ENCODE data around the gene CDH23. TPM values are rescaled to one million over a fixed set of nuclear protein-coding genes. Genes with fewer than 3 reads are reported as not detected.

The CDH23 gene
- total RNA-seq, 2 experiments from 2014 or later, result 4.7 to 4.9 TPM

DNA sequence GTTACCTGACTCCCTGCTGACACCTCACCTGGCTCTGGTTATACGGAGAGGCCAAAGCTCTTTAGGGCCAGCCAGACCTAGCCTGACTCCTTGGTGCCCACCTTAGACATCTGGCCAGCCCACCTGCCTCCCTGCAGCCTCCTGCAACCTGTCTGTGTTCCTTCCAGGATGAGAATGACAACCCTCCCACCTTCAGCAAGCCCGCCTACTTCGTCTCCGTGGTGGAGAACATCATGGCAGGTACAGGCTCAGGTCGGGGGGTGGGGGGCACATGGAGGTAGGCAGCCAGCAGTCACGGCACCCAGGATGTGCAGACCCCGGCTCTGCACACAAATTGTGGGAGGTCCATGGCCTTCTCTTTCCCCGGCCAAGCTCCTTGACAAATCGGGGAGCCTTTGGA, 290.8 kb downstream of the CDH23 start:
- ATAC-seq (no peak), DNase-seq (no peak)
- ChIA-PET POLR2A (no interaction called here), CTCF (interaction anchor here (1.6 kb wide), 1 partner anchor 9 kb away, joined by 6 read pairs; no protein-coding TSS in a partner anchor)
- peaks cover 4% of the 10 kb centered on the region for H3K36me3 Mint-ChIP-seq (ENCODE audit: low read depth)
- peaks cover 4% of the 10 kb centered on the region for H3K9me3 Mint-ChIP-seq (ENCODE audit: insufficient read depth)
- peaks cover 5% of the 10 kb centered on the region for H3K27me3 Mint-ChIP-seq (ENCODE audit: low read depth)
- H3K27ac Mint-ChIP-seq, result no peak overlapping the region
- H3K4me1 Mint-ChIP-seq (ENCODE audit: low read depth), result peaks cover 8% of the 10 kb centered on the region
- no peak overlapping the region for H3K4me3 Mint-ChIP-seq

DNA sequence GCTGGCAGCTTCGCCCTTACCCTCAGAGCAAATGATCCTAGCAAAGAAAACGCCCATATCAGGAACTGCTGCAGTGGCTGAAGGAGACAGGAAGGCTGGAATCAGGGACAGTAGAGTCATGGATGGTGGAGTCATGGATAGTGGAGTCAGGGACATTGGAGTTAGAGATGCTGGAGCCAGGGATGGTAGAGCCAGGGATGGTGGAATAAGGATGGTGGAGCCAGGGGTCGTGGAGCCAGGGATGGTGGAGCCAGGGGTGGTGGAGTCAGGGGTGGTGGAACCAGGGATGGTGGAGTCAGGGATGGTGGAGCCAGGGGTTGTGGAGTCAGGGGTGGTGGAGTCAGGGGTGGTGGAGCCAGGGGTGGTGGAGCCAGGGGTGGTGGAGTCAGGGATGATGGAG, 291.5 kb downstream of the CDH23 start:
- H3K36me3 Mint-ChIP-seq (ENCODE audit: low read depth), result peaks cover 4% of the 10 kb centered on the region
- H3K27me3 Mint-ChIP-seq (ENCODE audit: low read depth), result peaks cover 2% of the 10 kb centered on the region
- H3K4me3 Mint-ChIP-seq, result no peak overlapping the region
- ChIA-PET POLR2A (no interaction called here), CTCF (no interaction called here)
- H3K27ac Mint-ChIP-seq, result peak overlapping the region; percentile 44
- H3K4me1 Mint-ChIP-seq (ENCODE audit: low read depth), result peaks cover 8% of the 10 kb centered on the region
- DNase-seq (no peak), ATAC-seq (no peak)
- H3K9me3 Mint-ChIP-seq (ENCODE audit: insufficient read depth), result peaks cover 4% of the 10 kb centered on the region

DNA sequence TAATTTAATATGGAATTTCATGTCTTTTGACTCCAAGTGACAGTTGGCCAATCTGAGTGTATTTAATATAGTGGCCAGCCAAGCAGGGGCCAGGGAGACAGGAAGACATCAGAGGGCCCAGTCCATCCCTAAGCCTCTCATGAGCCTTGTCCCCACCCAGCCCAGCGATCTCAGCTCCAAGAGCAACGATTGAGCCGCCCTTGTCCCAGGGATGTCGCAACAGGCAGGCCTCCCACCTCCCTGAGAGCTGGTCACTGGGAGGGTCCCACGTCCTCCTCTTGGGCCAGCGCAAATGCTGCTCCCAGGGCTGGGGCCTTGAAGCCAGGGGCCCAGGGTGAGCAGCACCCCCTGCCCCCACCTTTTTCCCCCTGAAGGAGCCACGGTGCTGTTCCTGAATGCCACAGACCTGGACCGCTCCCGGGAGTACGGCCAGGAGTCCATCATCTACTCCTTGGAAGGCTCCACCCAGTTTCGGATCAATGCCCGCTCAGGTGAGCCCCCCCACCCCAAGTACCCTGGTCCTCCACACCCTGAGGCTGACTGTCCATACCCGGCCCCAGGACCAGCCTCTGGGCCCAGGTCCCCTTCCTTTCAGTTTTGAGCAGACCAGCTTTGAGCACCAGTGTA, 293.5 kb downstream of the CDH23 start:
- no peak for ATAC-seq
- no peaks in the 10 kb centered on the region for H3K27me3 Mint-ChIP-seq (ENCODE audit: low read depth)
- no peak for DNase-seq
- POLR2A ChIA-PET, result interaction anchor here (0.5 kb wide), 1 partner anchor 76 kb away, joined by 3 read pairs; no protein-coding TSS in a partner anchor
- H3K9me3 Mint-ChIP-seq (ENCODE audit: insufficient read depth), result peaks cover 4% of the 10 kb centered on the region
- H3K4me3 Mint-ChIP-seq, result no peak overlapping the region
- peaks cover 4% of the 10 kb centered on the region for H3K36me3 Mint-ChIP-seq (ENCODE audit: low read depth)
- CTCF ChIA-PET, result interaction anchor here (1.2 kb wide), 1 partner anchor 8 kb away, joined by 3 read pairs; no protein-coding TSS in a partner anchor
- H3K4me1 Mint-ChIP-seq (ENCODE audit: low read depth), result peaks cover 24% of the 10 kb centered on the region
- no peak overlapping the region for H3K27ac Mint-ChIP-seq

DNA sequence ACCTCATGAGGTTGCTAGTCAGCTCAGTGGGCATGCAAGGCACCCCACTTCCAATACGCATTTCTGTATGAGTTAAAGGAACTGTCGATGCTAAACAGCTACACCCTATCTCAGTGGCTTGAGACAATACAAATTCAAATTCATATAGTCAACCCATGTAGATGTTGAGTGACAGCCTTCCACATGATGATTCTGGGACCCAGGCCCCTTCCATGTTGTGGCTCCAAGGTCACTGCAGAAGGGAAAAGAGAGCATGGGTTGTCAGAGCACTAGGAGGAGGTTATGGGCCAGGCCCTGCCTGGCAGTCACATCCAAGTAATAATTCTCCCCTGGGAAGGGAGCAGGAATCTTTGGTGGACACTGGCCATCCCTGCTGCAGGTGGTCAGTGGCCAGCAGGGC, 294.7 kb downstream of the CDH23 start:
- peaks cover 4% of the 10 kb centered on the region for H3K9me3 Mint-ChIP-seq (ENCODE audit: insufficient read depth)
- H3K27me3 Mint-ChIP-seq (ENCODE audit: low read depth), result no peaks in the 10 kb centered on the region
- peaks cover 4% of the 10 kb centered on the region for H3K36me3 Mint-ChIP-seq (ENCODE audit: low read depth)
- H3K27ac Mint-ChIP-seq, result no peak overlapping the region
- ChIA-PET CTCF (no interaction called here), POLR2A (no interaction called here)
- ATAC-seq (no peak), DNase-seq (no peak)
- H3K4me1 Mint-ChIP-seq (ENCODE audit: low read depth), result peaks cover 31% of the 10 kb centered on the region
- no peak overlapping the region for H3K4me3 Mint-ChIP-seq

DNA sequence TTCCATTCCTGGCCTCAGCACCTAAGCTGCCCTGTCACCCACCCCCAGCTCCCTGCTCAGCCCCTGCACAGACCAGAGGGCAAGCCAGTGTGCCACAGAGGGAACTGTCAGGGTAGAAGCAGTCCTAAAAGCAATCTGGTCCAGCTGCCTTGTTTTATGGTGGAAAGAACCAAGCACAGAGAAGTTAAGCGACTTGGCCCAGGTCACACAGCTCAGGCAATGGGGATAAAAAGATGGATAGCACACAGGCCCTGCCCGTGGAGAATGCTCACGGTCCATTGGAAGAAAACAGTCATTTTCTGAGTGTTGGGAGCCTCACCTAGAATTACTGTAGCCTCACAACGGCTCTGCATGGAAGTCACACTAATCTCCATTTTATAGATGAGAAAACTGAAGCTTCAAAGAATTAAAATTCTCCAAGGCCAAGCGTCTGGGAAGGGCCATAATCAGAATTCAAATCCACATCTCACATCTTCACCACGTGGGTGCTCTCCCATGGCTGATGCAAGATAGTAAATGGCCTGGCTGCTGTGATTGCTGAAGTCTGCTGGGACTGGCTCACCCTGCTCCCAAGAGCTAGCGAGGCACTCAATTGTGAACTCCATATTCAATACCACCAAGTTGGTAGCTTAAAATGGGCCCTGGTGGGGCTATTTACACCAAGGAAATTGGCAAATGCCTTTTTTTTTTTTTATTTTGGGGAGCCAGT, 296.0 kb downstream of the CDH23 start:
- H3K36me3 Mint-ChIP-seq (ENCODE audit: low read depth), result peaks cover 4% of the 10 kb centered on the region
- peaks cover 44% of the 10 kb centered on the region for H3K4me1 Mint-ChIP-seq (ENCODE audit: low read depth)
- H3K27ac Mint-ChIP-seq, result no peak overlapping the region
- H3K9me3 Mint-ChIP-seq (ENCODE audit: insufficient read depth), result peaks cover 4% of the 10 kb centered on the region
- DNase-seq (no peak), ATAC-seq (no peak)
- ChIA-PET CTCF (interaction anchor here (0.6 to 7.2 kb wide), 6 partner anchors 14 to 356 kb away, joined by 3 to 121 read pairs (median 3); partner anchors contain the start of gene VSIR), POLR2A (interaction anchor here (0.6 kb wide), 1 partner anchor 8 kb away, joined by 6 read pairs; no protein-coding TSS in a partner anchor)
- no peak overlapping the region for H3K4me3 Mint-ChIP-seq
- no peaks in the 10 kb centered on the region for H3K27me3 Mint-ChIP-seq (ENCODE audit: low read depth)

DNA sequence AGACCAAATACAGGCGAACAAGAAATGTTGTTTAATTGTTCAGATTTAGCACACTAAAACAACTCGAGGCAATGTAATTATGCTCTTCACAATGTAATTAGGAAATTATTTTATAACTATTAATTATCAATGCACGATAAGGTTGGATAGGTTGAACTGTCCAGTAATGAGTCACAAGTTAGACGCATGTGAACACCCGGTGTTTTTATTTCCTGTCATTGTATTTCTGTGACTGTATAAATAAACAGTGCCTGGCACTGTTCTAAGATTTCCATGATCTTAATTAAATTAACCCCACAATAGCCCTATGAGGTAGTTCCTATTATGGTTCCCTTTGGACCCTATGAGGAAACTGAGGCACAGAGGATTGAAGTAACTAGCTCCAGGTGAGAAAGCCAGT, 296.7 kb downstream of the CDH23 start:
- H3K27ac Mint-ChIP-seq, result no peak overlapping the region

DNA sequence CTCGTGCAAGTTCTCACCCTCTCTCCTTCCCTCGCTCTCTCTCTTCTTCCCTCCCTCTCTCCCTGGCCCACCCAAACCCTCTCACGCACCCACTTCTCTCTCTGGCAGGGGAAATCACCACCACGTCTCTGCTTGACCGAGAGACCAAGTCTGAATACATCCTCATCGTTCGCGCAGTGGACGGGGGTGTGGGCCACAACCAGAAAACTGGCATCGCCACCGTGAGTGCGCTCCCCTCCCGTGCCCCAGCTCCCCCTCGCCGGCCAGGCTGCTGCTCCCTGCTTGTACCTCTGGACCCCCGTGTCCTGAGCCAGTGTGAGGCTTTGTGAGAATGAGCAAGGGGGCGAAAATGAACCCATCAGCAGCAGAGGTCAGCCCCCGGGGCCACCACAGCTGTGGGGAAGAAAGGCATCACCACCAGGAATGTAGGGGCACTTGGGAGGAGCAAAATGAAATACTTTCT, 297.4 kb downstream of the CDH23 start:
- no peaks in the 10 kb centered on the region for H3K9me3 Mint-ChIP-seq (ENCODE audit: insufficient read depth)
- DNase-seq (no peak), ATAC-seq (no peak)
- peak overlapping the region; percentile 82 for H3K27ac Mint-ChIP-seq
- peak overlapping the region; percentile 5 for H3K4me3 Mint-ChIP-seq
- H3K27me3 Mint-ChIP-seq (ENCODE audit: low read depth), result no peaks in the 10 kb centered on the region
- ChIA-PET CTCF (interaction anchor here (0.7 to 7.2 kb wide), 10 partner anchors 13 to 379 kb away, joined by 3 to 121 read pairs (median 4); partner anchors contain the start of gene VSIR), POLR2A (interaction anchor here (0.9 to 1.7 kb wide), 3 partner anchors 33 to 79 kb away, joined by 3 to 9 read pairs (median 4); partner anchors contain the start of gene VSIR)
- peaks cover 56% of the 10 kb centered on the region for H3K4me1 Mint-ChIP-seq (ENCODE audit: low read depth)
- H3K36me3 Mint-ChIP-seq (ENCODE audit: low read depth), result no peaks in the 10 kb centered on the region

More for the DNA sequence above, 296.7 kb downstream of the CDH23 start:
- Mint-ChIP-seq H3K9me3 (ENCODE audit: insufficient read depth) (no peaks in the 10 kb centered on the region), H3K4me1 (ENCODE audit: low read depth) (peaks cover 49% of the 10 kb centered on the region), H3K4me3 (no peak overlapping the region), H3K27me3 (ENCODE audit: low read depth) (no peaks in the 10 kb centered on the region), H3K36me3 (ENCODE audit: low read depth) (no peaks in the 10 kb centered on the region)
- ChIA-PET CTCF (interaction anchor here (0.9 to 7.2 kb wide), 4 partner anchors 14 to 355 kb away, joined by 3 to 121 read pairs (median 3); partner anchors contain the start of gene VSIR), POLR2A (interaction anchor here (0.6 to 1.7 kb wide), 3 partner anchors 9 to 80 kb away, joined by 4 to 9 read pairs (median 6); partner anchors contain the start of gene VSIR)
- DNase-seq (no peak), ATAC-seq (no peak)

DNA sequence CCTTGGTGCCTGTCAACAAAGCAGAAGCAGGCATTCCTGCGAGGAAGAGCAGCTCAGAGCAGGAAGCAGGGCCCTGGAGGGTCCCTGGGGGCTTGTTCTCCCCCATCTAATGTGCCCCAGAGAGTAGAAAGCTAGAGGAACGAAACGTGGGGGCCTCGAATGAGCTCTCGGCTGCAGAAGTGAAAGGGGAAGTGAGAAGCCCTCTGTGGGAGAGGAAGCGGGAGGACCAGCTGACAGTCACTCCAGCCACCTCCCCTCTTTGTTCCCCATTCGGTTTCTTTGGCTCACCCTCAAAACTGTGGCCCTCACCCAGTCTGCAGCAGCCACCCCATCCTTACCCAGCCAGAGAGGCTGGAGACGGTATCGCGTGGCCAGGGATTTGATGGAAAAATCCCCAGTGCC, 297.8 kb downstream of the CDH23 start:
- ChIA-PET CTCF (interaction anchor here (0.6 to 7.2 kb wide), 11 partner anchors 10 to 380 kb away, joined by 3 to 121 read pairs (median 4); partner anchors contain the start of gene VSIR), POLR2A (interaction anchor here (0.9 to 1.7 kb wide), 3 partner anchors 32 to 79 kb away, joined by 3 to 9 read pairs (median 4); partner anchors contain the start of gene VSIR)
- Mint-ChIP-seq H3K4me3 (peak overlapping the region; percentile 56), H3K27ac (peak overlapping the region; percentile 82), H3K9me3 (ENCODE audit: insufficient read depth) (no peaks in the 10 kb centered on the region), H3K36me3 (ENCODE audit: low read depth) (no peaks in the 10 kb centered on the region), H3K4me1 (ENCODE audit: low read depth) (peaks cover 61% of the 10 kb centered on the region), H3K27me3 (ENCODE audit: low read depth) (no peaks in the 10 kb centered on the region)
- ATAC-seq (peak; percentile 68), DNase-seq (peak; percentile 76)

DNA sequence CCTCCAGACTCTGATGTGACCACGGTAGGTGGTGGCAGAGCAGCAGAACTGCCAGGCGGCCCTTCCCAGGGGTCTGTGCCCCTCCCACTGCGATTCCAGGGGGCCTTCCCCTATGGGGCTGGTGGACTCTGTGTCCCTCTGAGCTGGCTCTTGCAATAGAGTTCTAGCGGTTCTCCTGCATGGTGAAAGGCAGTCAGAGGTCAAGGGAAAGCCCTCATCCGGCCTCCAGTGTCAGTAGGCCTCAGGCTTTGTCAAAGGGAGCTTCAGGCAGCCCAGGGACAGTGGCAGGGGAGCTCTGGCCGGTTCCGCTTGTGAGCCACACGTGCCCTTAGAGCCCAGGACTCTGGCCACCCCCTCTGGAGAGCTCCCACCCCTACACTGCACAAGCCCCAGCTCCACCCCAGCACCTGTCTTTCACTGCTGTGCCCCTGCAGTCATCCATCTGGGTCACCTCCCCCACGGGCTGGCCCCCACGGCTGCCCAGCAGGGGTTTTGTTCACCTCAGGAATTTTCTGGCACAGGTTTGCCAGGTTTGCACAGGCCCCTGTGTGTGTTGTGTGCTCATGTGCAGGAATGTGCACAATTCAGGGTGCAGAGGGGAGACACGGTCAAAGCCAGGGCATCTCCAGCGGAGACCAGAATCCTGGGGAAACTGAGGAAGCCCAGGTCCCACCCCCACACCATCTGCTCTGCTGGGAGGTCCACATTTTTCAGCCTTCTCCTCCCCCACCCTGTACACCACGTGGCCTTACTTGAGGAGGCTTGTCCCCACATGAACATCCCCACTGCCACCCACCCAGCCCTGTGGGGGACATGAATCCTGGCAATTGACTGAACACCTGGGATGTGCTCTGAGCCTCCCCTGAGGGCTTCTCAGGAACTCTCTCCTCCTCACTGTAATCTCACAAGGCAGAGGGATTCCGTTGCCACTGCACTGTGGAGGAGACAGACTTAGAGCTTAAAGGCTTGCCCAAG, 299.1 kb downstream of the CDH23 start:
- CTCF ChIA-PET, result interaction anchor here (0.9 to 7.2 kb wide), 34 partner anchors 9 to 381 kb away, joined by 3 to 121 read pairs (median 7); partner anchors contain the start of genes PSAP, SLC29A3 and VSIR
- ATAC-seq (no peak), DNase-seq (no peak)
- no peak overlapping the region for H3K4me3 Mint-ChIP-seq
- peak overlapping the region; percentile 82 for H3K27ac Mint-ChIP-seq
- peaks cover 62% of the 10 kb centered on the region for H3K4me1 Mint-ChIP-seq (ENCODE audit: low read depth)
- no peaks in the 10 kb centered on the region for H3K27me3 Mint-ChIP-seq (ENCODE audit: low read depth)
- POLR2A ChIA-PET, result interaction anchor here (0.7 to 0.9 kb wide), 3 partner anchors 62 to 76 kb away, joined by 3 read pairs; no protein-coding TSS in a partner anchor
- H3K36me3 Mint-ChIP-seq (ENCODE audit: low read depth), result no peaks in the 10 kb centered on the region
- H3K9me3 Mint-ChIP-seq (ENCODE audit: insufficient read depth), result no peaks in the 10 kb centered on the region

DNA sequence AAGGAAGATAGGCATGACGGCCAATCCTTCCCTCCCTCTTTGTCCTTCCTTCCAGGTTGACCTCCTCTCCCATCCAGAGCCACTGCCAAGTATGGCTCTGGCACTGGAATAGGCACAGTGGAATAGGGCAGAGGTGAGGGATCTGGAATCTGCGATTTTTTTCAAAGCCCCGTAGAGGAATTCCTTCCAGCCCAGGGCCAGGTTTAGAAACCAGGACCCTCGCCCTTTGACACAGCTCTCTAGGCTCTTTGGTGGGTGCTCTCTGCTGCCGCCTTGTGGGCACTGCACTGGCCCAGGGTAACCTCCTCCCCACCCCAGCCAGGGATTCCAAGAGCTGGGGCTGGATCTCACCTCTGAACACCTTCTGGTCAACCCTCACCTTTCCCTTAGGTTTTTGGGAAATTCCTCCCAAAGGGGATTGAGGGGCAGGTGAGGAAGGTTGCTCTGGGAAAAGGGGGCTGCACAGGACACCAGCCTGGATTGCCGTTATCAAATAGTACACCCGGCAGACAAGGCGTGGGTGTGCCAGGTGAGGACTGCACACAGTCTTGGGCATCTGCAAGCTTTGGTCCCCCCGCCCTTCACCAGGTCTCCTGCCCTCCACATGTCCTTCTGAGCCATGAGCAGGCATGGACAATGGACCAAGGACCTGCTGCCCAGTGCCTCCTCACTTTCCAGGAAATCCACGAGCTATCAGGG, 300.1 kb downstream of the CDH23 start:
- ChIA-PET CTCF (interaction anchor here (0.9 to 7.2 kb wide), 36 partner anchors 10 to 382 kb away, joined by 3 to 121 read pairs (median 6); partner anchors contain the start of genes PSAP, SLC29A3 and VSIR), POLR2A (interaction anchor here (0.7 to 0.9 kb wide), 3 partner anchors 61 to 75 kb away, joined by 3 read pairs; no protein-coding TSS in a partner anchor)
- ATAC-seq (peak; percentile 67), DNase-seq (peak; percentile 72)
- H3K9me3 Mint-ChIP-seq (ENCODE audit: insufficient read depth), result no peaks in the 10 kb centered on the region
- no peaks in the 10 kb centered on the region for H3K27me3 Mint-ChIP-seq (ENCODE audit: low read depth)
- peak overlapping the region; percentile 52 for H3K27ac Mint-ChIP-seq
- no peak overlapping the region for H3K4me3 Mint-ChIP-seq
- H3K4me1 Mint-ChIP-seq (ENCODE audit: low read depth), result peaks cover 68% of the 10 kb centered on the region
- no peaks in the 10 kb centered on the region for H3K36me3 Mint-ChIP-seq (ENCODE audit: low read depth)

All from activated CD8-positive, alpha-beta T cell treated with anti-CD3 and anti-CD28 coated beads, Interleukin-2, amount 10 ng/mL, durations not matched to agents 7 days and 5 days (primary cell).